Tibial nerve (tissue), 4 donors: ENCODE measurements around the gene TMED7.
A peak's percentile ranks its signal among the peaks of the same experiment; 100 is the strongest.

ENCODE experiments used
- CTCF ChIP-seq, 5 experiments: fragments of 200-600 bp in 3 of 5; fragments of 450-650 bp in 2 of 5; sonication (generic) in 3 of 5; IDR thresholded peaks; one replicate each; pipeline ENCODE4 v1.5.1; 2016 to 2019; ENCODE audit warnings: antibody characterized with exemption in 5 of 5, mild to moderate bottlenecking in 3 of 5, moderate library complexity in 2 of 5
- EP300 ChIP-seq, 2 donors: sonication (generic); formaldehyde crosslinking; IDR thresholded peaks; one replicate each; pipeline ENCODE4 v1.6.1; 2017; ENCODE audit warnings: antibody characterized with exemption in 2 of 2, mild to moderate bottlenecking in 1 of 2

- peak; percentile 46 to 66 (median 58) for TF ChIP-seq CTCF (IDR thresholded peaks at IDR 0.05)
- no peak for TF ChIP-seq EP300 (IDR thresholded peaks at IDR 0.05)
Observed at GRCh38 chr5:115586525-115587146, 39.2 kb downstream of the TMED7 start.
